ENCODE results near the gene LAPTM5.

Gene LAPTM5

GRCh38 chr1:30755334-30755733, 2.2 kb downstream of the LAPTM5 start:
- DNase-seq: no peak

GRCh38 chr1:30754684-30755171, 2.8 kb downstream of the LAPTM5 start:
- no peak for DNase-seq

- no peak for DNase-seq
Observed at GRCh38 chr1:30753660-30754123, 3.9 kb downstream of the LAPTM5 start.

GRCh38 chr1:30753118-30753517, 4.5 kb downstream of the LAPTM5 start:
- DNase-seq: no peak

- no peak for DNase-seq
Observed at GRCh38 chr1:30752651-30752908, 5.0 kb downstream of the LAPTM5 start.

GRCh38 chr1:30751830-30752650, 5.5 kb downstream of the LAPTM5 start:
- no peak for DNase-seq

- no peak for DNase-seq
Observed at GRCh38 chr1:30750731-30751291, 6.8 kb downstream of the LAPTM5 start.

GRCh38 chr1:30749691-30750583, 7.6 kb downstream of the LAPTM5 start:
- DNase-seq: no peak

GRCh38 chr1:30748699-30749401, 8.7 kb downstream of the LAPTM5 start:
- no peak for DNase-seq

GRCh38 chr1:30748098-30748698, 9.4 kb downstream of the LAPTM5 start:
- DNase-seq: no peak

- DNase-seq: no peak
Observed at GRCh38 chr1:30747033-30748008, 10.3 kb downstream of the LAPTM5 start.

- DNase-seq: no peak
Observed at GRCh38 chr1:30746212-30747032, 11.2 kb downstream of the LAPTM5 start.

- DNase-seq: no peak
Observed at GRCh38 chr1:30745834-30746208, 11.8 kb downstream of the LAPTM5 start.

GRCh38 chr1:30745156-30745833, 12.3 kb downstream of the LAPTM5 start:
- no peak for DNase-seq

GRCh38 chr1:30744060-30744756, 13.4 kb downstream of the LAPTM5 start:
- no peak for DNase-seq

GRCh38 chr1:30743584-30744059, 14.0 kb downstream of the LAPTM5 start:
- no peak for DNase-seq

GRCh38 chr1:30742963-30743559, 14.5 kb downstream of the LAPTM5 start:
- DNase-seq: no peak

GRCh38 chr1:30742300-30742962, 15.1 kb downstream of the LAPTM5 start:
- DNase-seq: no peak

Data from right forelimb (tissue), 1 donor.